Measurements from ENCODE around the gene AGBL4. TPM values are rescaled to one million over a fixed set of nuclear protein-coding genes. Genes with fewer than 3 reads are reported as not detected.

AGBL4 gene
- polyA plus RNA-seq, 3 donors = 0.05 TPM; not detected in 2

- Histone ChIP-seq H2AFZ (ENCODE audit: insufficient read depth, low read depth, low read length, poor library complexity, severe bottlenecking) (no peak overlapping the region), H3K9ac (ENCODE audit: insufficient read depth, low read length, poor library complexity, severe bottlenecking) (no peak overlapping the region), H3K4me2 (replicated peaks; ENCODE audit: extremely low read depth, low read length, poor library complexity, severe bottlenecking) (no peak overlapping the region), H3K4me1 (ENCODE audit: control insufficient read depth in 1 of 2, insufficient read depth in 2 of 2, low read length in 2 of 2) (no peaks in the 10 kb centered on the region), H3K79me2 (ENCODE audit: insufficient read depth, low read length) (no peaks in the 10 kb centered on the region), H3K27me3 (ENCODE audit: control insufficient read depth in 2 of 2, insufficient read depth in 2 of 2, low read length in 2 of 2) (no peaks in the 10 kb centered on the region), H4K20me1 (ENCODE audit: insufficient read depth, low read length) (no peaks in the 10 kb centered on the region), H3K36me3 (replicated peaks in 1 of 2; ENCODE audit: control insufficient read depth in 1 of 2, insufficient read depth in 2 of 2, low read length in 2 of 2) (no peaks in the 10 kb centered on the region), H3K4me3 (replicated peaks in 1 of 3; ENCODE audit: low read depth in 2 of 3, low read length in 3 of 3) (no peak overlapping the region), H3K27ac (ENCODE audit: low read depth in 1 of 2, low read length in 2 of 2) (no peak overlapping the region), H3K9me3 (replicated peaks in 1 of 2; ENCODE audit: control insufficient read depth in 1 of 2, insufficient read depth in 1 of 2, low read length in 2 of 2) (no peaks in the 10 kb centered on the region)
- Mint-ChIP-seq H3K36me3 (no peaks in the 10 kb centered on the region), H3K27me3 (ENCODE audit: low read depth in 3 of 3) (peaks cover 0 to 4% (median 2%) of the 10 kb centered on the region in 3 donors), H3K4me1 (no peaks in the 10 kb centered on the region), H3K4me3 (no peak overlapping the region), H3K9me3 (peaks cover 4 to 14% (median 8%) of the 10 kb centered on the region in 7 donors), H3K27ac (no peak overlapping the region)
- no peak for TF ChIP-seq CTCF (IDR thresholded peaks at IDR 0.05)
- WGBS (ENCODE audit: insufficient coverage) = no CpG with 5 or more reads among the region's 2 CpGs
- intact Hi-C loops (cut with micrococcal nuclease) = no loop called here
- no peak for DNase-seq
These were observed 1158.8 kb downstream of the AGBL4 start for GRCh38 chr1:48864913-48865312.

GRCh38 chr1:48859456-48859855, 1164.3 kb downstream of the AGBL4 start:
- Mint-ChIP-seq H3K27ac (no peak overlapping the region), H3K4me3 (no peak overlapping the region), H3K27me3 (ENCODE audit: low read depth in 3 of 3) (peaks cover 1 to 4% (median 2%) of the 10 kb centered on the region in 3 donors), H3K4me1 (peaks cover 4% of the 10 kb centered on the region), H3K36me3 (no peaks in the 10 kb centered on the region), H3K9me3 (peaks cover 4 to 16% (median 8%) of the 10 kb centered on the region in 7 donors)
- H3K27me3 ChIP-seq (ENCODE audit: control insufficient read depth in 2 of 2, insufficient read depth in 2 of 2, low read length in 2 of 2) = no peaks in the 10 kb centered on the region
- H3K36me3 ChIP-seq (replicated peaks in 1 of 2; ENCODE audit: control insufficient read depth in 1 of 2, insufficient read depth in 2 of 2, low read length in 2 of 2) = no peaks in the 10 kb centered on the region
- H3K9ac ChIP-seq (ENCODE audit: insufficient read depth, low read length, poor library complexity, severe bottlenecking) = no peak overlapping the region
- H3K4me3 ChIP-seq (replicated peaks in 1 of 3; ENCODE audit: low read depth in 2 of 3, low read length in 3 of 3) = no peak overlapping the region
- intact Hi-C loops (cut with micrococcal nuclease) = no loop called here
- H3K27ac ChIP-seq (ENCODE audit: low read depth in 1 of 2, low read length in 2 of 2) = no peak overlapping the region
- no peaks in the 10 kb centered on the region for H4K20me1 ChIP-seq (ENCODE audit: insufficient read depth, low read length)
- no peak for TF ChIP-seq CTCF (IDR thresholded peaks at IDR 0.05)
- H3K4me1 ChIP-seq (ENCODE audit: control insufficient read depth in 1 of 2, insufficient read depth in 2 of 2, low read length in 2 of 2) = no peaks in the 10 kb centered on the region
- H3K9me3 ChIP-seq (replicated peaks in 1 of 2; ENCODE audit: control insufficient read depth in 1 of 2, insufficient read depth in 1 of 2, low read length in 2 of 2) = no peaks in the 10 kb centered on the region
- DNase-seq = no peak
- no peaks in the 10 kb centered on the region for H3K79me2 ChIP-seq (ENCODE audit: insufficient read depth, low read length)
- no peak overlapping the region for H3K4me2 ChIP-seq (replicated peaks; ENCODE audit: extremely low read depth, low read length, poor library complexity, severe bottlenecking)
- WGBS (ENCODE audit: insufficient coverage) = no CpG with 5 or more reads among the region's 2 CpGs
- no peak overlapping the region for H2AFZ ChIP-seq (ENCODE audit: insufficient read depth, low read depth, low read length, poor library complexity, severe bottlenecking)
